GM19099 (cell line): ENCODE data around the gene NECAB3.
A peak's percentile ranks its signal among the peaks of the same experiment; 100 is the strongest.

Source experiments
- POLR2A ChIP-seq: IDR thresholded peaks from 3 replicates; pipeline ENCODE4 v1.6.1; 2011; ENCODE audit warnings: low read depth; ENCODE audit not compliant: insufficient read length; ENCODE audit errors: extremely low read depth

Gene NECAB3

DNA sequence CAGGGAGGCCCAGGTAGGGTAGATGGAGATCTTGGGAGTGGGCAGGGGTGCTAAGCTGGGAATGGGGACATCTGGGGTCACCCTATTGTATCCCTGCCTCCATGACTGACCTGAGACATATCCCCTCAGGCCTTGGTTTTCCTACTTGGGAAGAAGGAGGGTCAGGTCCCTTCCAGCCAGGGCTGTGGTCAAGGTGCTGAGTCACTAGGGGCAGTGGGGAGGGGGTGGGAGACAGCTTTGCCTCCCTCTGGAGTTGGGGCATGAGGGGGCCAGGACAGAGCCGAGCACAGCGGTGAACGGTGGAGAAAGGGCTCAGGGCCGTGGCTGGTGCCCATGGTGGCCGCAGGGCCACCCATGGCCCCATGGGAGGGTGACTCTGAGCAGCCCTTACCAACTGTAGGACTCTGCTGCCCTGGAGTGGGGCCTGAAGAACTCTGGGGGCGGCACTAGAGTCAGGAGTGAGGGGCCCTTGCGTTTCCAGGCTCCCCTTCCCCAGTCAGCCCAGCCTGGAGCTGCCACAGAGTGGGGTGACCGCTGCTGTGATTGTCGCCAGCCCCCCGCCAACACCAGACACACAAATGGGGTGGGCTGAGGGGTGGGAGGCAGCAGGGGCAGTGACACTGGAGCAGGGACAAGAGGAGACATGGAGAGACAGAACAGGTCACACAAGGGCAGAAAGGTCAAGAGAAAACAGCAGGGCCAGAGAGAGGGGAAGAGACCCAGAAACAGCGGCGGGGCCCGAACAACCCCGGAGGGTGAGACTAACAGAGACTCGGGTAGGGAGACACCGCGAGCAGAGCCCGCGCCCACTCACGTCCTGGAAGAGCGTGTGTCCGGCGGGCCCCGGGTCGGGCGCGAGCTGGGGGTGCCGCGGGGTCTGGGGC, 576 bp downstream of the NECAB3 start:
- no peak for TF ChIP-seq POLR2A

DNA sequence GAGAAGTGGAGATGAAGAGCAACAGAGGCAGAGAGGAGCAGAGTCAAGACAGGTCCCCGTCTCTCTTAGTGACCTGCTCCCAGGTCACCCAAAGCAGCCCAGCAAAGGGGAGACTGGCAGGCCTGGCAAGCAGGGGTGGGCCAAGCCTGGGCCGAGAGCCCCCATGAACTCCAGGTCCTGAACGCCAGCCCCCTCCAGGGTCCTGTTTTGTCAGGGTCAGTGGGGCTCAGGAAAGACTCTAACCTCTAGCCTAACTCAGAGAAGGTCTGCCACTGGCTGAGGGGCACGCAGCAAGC, 1.2 kb downstream of the NECAB3 start:
- TF ChIP-seq POLR2A = no peak

DNA sequence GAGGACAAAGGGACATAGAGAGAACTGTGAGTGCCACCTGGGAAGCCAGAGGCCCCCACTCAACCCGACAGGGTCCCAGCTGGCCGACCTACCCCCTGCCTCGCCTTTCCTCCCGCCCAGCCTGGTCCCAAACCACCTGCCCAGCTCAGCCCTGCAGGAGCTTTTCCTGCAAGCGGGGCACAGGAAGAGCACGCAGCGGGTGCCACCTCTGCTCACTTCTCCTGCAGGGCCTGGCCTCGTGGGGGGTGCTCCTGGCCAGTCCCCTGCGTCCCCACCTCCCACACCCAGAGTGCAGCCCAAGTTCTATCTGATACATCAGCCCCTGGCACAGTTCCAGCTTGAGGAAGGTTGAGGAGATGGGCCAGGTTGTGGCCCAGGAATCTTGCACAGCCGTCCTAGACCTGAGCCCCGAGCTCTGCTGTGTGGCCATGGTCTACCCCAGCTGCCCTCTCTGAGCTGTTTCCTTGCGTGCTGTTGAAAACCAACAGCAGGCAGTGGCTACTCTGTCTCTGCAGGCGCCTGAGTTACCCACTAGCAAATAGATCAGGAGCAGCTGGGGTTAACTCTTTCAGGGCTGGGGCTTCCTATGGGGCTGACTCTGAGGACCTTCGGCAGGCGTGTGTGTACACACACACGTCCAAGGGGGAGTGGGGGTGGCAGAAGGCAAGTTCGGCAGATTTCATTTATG, 1.7 kb downstream of the NECAB3 start:
- TF ChIP-seq POLR2A = no peak

DNA sequence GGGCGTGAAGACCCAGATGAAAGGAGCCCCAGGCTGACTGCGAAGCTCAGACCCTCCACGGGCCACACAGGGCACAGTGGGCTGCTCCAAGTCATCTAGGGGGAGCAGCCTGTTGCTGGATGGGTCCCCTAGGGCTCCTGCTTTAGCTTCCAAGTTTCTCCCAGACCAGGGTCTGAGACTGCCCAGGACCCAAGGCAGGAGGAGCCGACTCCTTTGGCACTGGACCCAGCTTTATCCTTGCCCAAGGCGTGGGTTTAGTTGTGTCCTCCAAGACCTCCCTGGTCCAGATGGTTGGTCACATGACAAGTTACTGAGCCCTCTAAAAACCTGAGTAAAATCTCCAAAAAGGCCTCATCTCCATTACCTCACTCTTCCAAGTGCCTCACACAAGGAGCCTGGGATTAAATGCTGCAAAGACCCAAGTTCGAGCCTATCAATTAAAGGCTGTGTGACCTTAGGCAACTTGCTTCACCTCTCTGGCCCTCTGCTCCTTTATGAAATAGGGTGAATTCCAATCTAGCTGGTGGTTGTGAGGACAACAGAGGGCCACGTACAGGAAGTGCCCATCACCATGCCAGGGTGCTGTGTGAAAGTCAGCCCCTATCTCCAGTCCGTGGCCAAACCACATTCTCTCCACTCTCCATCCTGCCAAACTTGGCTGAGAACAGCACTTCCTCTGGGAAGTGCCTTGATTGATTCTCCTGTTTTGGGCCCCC, 2.5 kb downstream of the NECAB3 start:
- no peak for TF ChIP-seq POLR2A

DNA sequence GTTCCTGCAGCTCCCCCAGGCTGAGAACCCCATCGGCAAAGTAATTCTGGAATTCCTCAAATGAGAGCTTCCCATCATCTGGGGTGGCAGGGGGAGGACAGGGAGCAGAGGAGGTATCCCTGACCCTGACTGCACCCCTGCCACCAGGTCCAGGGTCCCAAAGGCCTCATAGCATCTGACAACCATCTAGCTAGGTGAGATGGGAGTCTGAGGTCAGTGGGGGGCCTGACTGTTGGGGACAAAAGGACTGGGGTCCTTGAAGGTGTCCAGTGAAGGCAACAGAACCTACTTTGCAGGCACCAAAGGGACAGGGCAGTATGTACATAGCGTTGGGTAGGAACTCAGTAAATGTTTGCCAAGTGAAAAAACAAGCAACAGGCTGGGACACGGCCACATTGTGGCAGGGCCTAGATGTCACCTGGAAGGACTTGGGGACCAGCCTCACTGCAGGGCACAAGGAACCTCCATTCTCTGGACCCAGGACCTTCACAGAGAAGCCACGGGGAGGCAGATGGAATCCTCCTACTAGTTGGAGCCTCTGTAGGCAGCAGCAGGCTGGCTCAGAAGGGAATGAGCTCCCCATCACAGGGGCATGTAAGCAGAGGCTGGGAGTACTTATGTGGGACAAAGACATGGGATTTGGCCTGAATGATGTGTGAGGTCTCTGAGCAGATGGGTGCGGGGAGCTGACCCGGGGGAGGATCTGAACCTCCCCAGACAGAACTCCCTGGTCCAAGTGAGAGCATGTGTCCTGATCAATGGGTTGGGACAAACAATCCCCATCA, 3.3 kb downstream of the NECAB3 start:
- TF ChIP-seq POLR2A = no peak

DNA sequence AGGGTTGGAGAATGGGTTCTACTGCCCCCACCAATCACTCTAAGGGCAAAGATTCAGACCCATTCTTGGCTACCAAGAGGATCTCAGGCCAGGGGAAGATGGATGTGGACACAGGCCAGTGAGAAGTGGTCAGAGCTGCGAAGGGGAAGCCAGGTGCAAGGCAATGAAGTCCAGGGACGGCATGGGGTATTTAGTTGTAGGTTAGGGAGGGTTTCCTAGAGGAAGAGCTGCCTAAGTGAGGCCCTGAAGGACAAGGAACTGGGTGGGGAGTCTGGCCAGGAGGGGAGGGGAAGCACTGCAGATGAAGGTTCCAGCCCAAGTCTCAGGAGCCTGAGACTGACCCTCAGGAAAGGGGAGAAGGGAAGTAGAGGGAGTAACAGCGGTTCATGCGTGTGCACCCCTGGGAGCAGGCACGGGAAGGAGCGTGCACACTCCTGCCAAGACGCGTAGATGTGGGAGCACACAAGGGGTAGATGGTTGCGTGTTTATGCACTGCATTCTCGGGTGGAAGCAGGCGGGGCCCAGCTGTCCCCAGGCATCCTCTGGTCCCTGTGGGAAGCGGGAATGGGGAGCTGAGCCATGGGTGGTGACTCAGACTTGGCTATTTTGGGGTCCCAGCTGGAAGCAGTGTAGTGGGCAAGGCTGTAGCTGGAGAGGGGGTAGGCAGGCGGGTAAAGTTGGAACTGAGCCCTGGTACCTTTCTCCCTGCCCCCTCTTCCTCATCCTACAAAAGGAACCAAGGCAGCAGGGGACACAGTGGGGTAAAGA, 4.2 kb downstream of the NECAB3 start:
- TF ChIP-seq POLR2A = no peak

DNA sequence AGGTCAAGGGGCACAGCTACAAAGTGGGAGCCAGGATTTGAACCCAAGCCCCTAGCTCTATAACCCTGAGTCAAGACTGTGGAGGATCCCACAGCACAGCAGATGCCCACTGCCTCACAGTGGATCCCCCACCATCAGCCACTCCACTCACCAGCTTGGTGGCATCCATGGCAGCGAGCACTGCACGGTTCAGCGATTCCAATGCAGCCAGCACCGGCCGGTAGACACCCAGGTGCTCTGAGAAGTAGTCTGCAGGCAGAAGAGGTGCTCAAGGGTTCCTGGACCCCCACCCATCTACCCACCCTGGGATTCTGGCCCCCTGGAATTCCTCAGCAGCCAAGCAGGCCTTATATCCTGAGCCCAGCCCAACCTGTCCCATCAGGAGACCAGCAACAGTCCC, 5.0 kb downstream of the NECAB3 start:
- no peak for TF ChIP-seq POLR2A

DNA sequence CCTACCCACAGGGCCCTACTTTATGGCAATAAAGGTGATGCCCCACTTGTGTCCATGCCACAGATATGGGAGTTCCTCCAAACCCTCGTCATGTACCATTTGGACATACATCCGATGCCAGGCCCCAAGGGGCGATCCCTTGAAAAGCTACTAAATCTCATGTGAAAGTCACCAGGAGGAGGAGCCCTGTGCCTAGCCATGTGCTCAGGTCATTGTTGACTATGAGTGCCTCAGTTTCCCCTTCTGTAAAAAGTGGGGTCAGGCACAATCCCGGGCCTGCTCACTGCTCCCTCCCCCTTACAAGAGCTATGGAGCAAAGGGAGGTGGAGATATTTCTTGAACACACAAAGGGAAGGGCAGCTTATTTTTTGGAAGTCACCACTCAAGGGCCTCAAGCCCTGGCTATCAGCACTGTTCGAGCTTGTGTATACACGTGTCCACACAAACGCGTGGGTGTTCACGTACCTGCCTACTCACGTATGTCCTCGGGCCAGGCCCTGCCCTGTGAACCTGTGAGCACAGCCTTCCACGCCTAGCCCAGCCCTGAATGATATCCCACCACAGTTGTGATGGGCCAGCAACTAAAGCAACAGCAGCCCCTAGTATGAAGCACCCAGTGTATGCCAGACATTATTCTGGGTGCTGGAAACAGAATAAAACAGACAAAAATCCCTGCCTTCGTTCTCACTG, 5.6 kb downstream of the NECAB3 start:
- no peak for TF ChIP-seq POLR2A

DNA sequence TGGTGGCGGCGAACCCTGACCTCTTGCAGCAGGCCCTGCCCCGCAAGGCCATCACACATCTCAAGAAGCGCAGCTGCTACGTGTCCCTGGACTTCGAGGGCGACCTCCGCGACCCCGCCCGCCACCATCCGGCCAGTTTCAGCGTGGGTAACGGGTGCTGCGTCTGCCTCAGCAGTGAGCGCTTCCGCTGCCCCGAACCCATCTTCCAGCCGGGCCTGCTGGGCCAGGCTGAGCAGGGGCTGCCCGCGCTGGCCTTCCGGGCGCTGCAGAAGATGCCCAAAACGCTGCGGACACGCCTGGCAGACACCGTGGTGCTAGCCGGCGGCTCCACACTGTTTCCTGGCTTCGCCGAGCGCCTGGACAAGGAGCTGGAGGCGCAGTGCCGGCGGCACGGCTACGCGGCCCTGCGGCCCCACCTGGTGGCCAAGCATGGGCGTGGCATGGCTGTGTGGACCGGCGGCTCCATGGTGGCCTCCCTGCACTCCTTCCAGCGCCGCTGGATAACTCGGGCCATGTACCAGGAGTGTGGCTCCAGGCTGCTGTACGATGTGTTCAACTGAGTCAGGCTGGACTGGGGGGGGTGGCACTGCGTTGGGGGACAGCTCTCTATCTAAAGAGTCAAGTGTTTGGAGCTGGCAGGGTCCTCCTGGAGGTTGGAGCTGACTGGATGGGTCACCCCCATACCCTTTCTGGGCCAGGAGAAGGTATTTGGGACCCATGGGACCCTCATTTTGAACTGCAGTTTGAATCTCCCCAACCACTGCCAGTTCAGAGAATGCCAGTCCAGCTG, 6.4 kb downstream of the NECAB3 start:
- no peak for TF ChIP-seq POLR2A

DNA sequence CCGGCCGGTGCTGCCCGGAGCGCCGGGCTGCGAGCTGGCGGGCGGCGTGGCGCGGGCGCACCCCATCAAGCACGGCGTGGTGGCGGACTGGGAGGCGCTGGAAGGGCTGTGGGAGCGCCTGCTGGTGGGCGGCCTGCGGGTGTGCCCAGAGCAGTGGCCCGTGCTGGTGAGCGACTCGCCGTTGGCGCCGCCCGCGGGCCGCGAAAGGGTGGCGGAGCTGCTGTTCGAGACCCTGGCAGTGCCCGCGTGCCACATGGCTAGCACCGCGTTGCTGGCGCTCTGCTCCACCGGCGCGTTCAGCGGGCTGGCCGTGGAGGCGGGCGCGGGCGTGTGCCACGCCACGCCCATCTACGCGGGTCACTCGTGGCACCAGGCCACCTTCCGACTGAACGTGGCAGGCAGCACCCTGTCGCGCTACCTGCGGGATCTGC, 7.0 kb downstream of the NECAB3 start:
- TF ChIP-seq POLR2A = no peak

DNA sequence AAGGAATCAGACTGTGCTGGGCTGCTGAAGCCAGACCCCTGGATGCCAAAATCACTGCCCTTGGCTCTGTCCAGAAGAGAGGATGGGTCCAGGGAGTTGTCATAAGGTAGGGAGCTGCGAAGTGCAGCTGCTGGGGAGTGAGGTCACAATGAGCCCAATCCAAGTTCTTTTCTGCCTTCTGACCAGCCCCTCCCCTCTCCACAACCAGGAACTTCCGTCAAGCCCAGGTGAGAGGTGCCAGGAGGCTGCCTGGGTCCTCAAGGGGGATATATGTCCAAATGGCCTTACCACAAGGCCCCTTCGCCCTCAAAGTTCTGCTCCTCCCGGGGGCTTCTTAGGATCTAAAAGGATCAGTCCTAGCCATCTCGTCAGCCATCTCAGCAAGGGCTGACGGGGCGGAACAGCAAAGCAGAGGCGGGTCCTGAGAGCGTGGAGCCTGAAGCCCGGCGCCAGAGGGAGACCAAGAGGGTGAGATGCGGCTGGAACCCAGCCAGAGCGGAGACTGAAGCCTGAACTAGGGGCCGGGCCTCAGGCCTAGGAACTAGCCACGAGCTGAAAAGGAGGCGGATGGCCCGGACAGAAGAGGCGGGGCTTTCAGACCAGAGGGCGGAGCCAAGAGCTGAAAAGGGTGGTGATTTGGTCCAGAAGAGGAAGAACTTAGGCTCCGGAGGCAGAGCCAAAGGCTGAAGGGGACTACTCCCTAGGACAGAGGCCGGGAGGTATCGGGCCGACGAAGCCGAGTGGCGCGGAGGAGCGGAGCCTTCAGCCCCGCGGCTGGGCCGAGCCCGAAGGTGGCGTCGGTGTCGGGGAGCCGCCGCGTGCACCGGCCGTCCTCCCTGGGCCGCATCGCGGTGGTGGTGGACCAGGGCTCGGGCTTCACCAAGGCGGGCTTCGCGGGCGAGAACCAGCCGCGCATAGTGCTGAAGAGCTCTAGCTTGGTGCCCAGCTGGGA, 7.7 kb downstream of the NECAB3 start, which contains the start of gene ACTL10:
Gene ACTL10 (plus strand): TSS at position 651 of the 952 bp plus-strand sequence. CDS start 555 bp downstream, outside the sequence.
- peak; percentile 78 for TF ChIP-seq POLR2A

DNA sequence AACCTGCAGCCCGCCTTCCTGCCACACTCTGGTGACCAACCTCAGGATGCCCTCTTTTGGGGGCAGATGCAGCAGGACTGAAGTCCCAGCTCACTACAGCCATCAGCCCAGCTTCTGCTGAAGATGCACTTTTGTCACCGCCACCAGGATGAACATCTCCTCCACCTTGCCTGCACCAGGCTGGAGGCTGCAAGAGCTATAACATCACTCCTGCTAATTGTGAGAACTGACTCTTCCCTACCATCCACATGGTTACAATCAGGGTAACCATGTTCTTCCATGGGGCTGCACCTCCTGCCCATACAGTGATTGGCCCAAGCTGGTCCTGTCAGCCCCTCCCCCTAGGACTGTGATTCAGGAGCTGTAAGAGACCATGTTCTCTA, 9.5 kb downstream of the NECAB3 start:
- TF ChIP-seq POLR2A = no peak

DNA sequence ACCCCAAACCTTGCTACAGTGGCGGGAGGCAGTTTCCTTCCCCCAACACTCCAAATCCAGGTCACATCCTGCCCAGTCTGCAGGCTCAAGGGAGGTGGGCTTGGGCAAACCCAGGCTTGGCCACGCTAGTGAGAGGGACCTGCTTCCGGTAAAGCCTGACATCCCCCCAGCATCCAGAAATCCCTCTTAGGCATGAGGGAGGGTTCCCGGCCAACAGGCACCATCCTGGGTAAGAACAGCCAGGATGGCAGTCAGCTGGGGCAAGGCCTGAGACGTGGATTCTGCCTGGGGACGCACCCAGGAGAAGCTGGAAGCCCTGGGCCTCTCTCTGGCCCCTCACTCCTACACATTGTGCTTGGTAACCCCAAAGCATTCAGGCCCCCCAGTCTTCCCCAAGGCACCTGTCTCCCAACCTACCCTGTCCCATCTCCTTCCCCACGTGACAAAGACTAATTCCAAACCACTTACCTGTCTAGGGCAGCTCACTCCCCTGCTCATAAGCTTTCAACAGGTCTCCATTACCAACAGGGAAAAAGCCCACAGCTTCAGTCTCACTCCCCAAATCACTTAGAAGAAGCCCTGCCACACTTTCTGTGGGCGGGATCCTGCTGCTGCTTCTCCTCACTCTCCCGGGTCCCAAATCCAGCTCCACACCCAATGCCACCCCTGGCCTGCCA, 10.0 kb downstream of the NECAB3 start:
- no peak for TF ChIP-seq POLR2A
